Thyroid gland (tissue), 4 donors: ENCODE results near the gene TCERG1L.

Source experiments
- CTCF ChIP-seq, 6 experiments: fragments of 200-600 bp in 3 of 6; fragments of 450-650 bp in 3 of 6; sonication (generic) in 3 of 6; IDR thresholded peaks; one replicate each; pipeline ENCODE4 v1.5.1; 2016 to 2019; ENCODE audit warnings: antibody characterized with exemption in 6 of 6, mild to moderate bottlenecking in 2 of 6, inconsistent platforms in 1 of 6, moderate library complexity in 1 of 6
- POLR2A ChIP-seq, 2 donors: fragments of 450-650 bp; IDR thresholded peaks; one replicate each; pipeline ENCODE4 v1.6.1; 2017; ENCODE audit warnings: antibody characterized with exemption in 2 of 2, mild to moderate bottlenecking in 2 of 2, moderate library complexity in 1 of 2

GRCh38 chr10:131071721-131072120, 239.8 kb downstream of the TCERG1L start:
- TF ChIP-seq CTCF (IDR thresholded peaks at IDR 0.05) (no peak), POLR2A (IDR thresholded peaks at IDR 0.05) (no peak)
